ENCODE measurements around the gene TIMELESS.

TIMELESS gene

DNA sequence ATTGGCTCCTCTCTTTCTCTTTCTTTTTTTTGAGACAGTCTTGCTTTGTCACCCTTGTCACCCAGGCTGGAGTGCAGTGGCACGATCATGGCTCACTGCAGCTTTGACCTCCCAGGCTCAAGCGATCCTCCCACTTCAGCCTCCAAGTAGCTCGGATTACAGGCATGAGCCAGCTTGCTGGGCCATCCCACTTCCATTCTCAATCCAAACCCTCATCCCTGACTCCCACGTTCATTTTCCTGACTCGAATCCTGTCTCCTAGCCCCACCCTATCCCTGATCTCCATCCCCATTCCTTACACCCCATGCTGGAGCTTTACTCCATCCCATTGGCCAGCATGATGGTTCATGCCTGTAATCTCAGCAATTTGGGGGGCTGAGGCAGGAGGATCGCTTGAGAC, 26.9 kb upstream of the TIMELESS start (continued):
- TF ChIP-seq, protein P1, sequence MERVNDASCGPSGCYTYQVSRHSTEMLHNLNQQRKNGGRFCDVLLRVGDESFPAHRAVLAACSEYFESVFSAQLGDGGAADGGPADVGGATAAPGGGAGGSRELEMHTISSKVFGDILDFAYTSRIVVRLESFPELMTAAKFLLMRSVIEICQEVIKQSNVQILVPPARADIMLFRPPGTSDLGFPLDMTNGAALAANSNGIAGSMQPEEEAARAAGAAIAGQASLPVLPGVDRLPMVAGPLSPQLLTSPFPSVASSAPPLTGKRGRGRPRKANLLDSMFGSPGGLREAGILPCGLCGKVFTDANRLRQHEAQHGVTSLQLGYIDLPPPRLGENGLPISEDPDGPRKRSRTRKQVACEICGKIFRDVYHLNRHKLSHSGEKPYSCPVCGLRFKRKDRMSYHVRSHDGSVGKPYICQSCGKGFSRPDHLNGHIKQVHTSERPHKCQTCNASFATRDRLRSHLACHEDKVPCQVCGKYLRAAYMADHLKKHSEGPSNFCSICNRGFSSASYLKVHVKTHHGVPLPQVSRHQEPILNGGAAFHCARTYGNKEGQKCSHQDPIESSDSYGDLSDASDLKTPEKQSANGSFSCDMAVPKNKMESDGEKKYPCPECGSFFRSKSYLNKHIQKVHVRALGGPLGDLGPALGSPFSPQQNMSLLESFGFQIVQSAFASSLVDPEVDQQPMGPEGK (tag by site-specific recombination; IDR thresholded peaks at IDR 0.05) = no peak
- TF ChIP-seq YY2 (tag by site-specific recombination; IDR thresholded peaks at IDR 0.05) = no peak
- peak; percentile 69 for TF ChIP-seq ZFHX2 (tag by site-specific recombination; conservative IDR thresholded peaks at IDR 0.05)
- TF ChIP-seq OSR2 (tag by site-specific recombination; IDR thresholded peaks at IDR 0.05) = no peak
- TF ChIP-seq ZNF510 (tag by site-specific recombination; IDR thresholded peaks at IDR 0.05; ENCODE audit: insufficient replicate concordance) = no peak
- no peak for TF ChIP-seq ZNF248 (tag by site-specific recombination; IDR thresholded peaks at IDR 0.05)
- TF ChIP-seq ZNF549 (tag by site-specific recombination; IDR thresholded peaks at IDR 0.05) = no peak
- no peak for TF ChIP-seq ZNF211 (tag by site-specific recombination; IDR thresholded peaks at IDR 0.05; ENCODE audit: low read depth)
- no peak for TF ChIP-seq BCL11B (tag by site-specific recombination; IDR thresholded peaks at IDR 0.05; ENCODE audit: low read depth)
- TF ChIP-seq, protein P2, sequence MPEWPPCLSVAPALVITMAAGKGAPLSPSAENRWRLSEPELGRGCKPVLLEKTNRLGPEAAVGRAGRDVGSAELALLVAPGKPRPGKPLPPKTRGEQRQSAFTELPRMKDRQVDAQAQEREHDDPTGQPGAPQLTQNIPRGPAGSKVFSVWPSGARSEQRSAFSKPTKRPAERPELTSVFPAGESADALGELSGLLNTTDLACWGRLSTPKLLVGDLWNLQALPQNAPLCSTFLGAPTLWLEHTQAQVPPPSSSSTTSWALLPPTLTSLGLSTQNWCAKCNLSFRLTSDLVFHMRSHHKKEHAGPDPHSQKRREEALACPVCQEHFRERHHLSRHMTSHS (tag by site-specific recombination; IDR thresholded peaks at IDR 0.05) = no peak
- no peak for TF ChIP-seq KLF9 (tag by site-specific recombination; IDR thresholded peaks at IDR 0.05; ENCODE audit: low read depth)
- no peak for TF ChIP-seq ZNF48 (tag by site-specific recombination; IDR thresholded peaks at IDR 0.05)
- 0 out of 2 replicates have a peak, but pooled peaks have one; percentile 17 for TF ChIP-seq ZBTB17 (tag by site-specific recombination; IDR thresholded peaks at IDR 0.05)
- TF ChIP-seq SP7 (tag by site-specific recombination; IDR thresholded peaks at IDR 0.05) = no peak

DNA sequence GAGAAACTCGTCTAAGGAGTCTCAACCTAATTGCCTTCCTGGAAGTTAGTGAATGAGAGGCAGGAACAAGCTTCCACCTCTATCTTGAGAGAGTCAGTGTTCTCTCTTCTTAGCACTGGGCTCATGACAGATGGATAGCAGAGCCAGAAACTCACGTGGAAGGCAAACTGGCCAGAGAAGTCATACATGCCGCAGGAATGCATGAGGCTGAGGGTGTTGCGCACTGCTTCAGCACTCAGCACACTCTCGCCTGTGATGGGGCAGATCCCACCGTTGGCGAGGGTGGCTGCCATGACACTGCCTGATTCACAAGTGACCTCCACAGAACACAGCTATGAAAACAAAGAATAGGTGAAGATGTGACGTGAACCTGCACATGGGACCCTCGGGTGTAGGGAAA, 25.2 kb upstream of the TIMELESS start:
- H3K36me3 ChIP-seq (ENCODE audit: control insufficient read depth in 2 of 2, insufficient read depth in 1 of 2, low read length in 2 of 2) = peaks cover 0 to 42% of the 10 kb centered on the region in 2 experiments; a peak in 2 of 3 replicates
- no peak overlapping the region for H3K4me3 ChIP-seq (ENCODE audit: low read depth, low read length)
- TF ChIP-seq ZNF664 (tag by site-specific recombination; IDR thresholded peaks at IDR 0.05) (no peak), MZF1 (tag by site-specific recombination; IDR thresholded peaks at IDR 0.05; ENCODE audit: borderline replicate concordance) (no peak), TRIM28 (IDR thresholded peaks at IDR 0.05; ENCODE audit: borderline replicate concordance, low read length) (no peak), ZNF174 (tag by site-specific recombination; IDR thresholded peaks at IDR 0.05) (no peak), ZNF785 (tag by site-specific recombination; IDR thresholded peaks at IDR 0.05) (no peak), ZNF544 (tag by site-specific recombination; IDR thresholded peaks at IDR 0.05) (no peak), ZSCAN16 (tag by site-specific recombination; IDR thresholded peaks at IDR 0.05) (no peak), ZNF629 (tag by site-specific recombination; IDR thresholded peaks at IDR 0.05) (no peak), GLI4 (tag by site-specific recombination; IDR thresholded peaks at IDR 0.05) (no peak), ZNF561 (tag by site-specific recombination; IDR thresholded peaks at IDR 0.05; ENCODE audit: borderline replicate concordance) (no peak), ZNF16 (tag by site-specific recombination; IDR thresholded peaks at IDR 0.05; ENCODE audit: low read depth) (no peak)
- TF ChIP-seq, protein P3, sequence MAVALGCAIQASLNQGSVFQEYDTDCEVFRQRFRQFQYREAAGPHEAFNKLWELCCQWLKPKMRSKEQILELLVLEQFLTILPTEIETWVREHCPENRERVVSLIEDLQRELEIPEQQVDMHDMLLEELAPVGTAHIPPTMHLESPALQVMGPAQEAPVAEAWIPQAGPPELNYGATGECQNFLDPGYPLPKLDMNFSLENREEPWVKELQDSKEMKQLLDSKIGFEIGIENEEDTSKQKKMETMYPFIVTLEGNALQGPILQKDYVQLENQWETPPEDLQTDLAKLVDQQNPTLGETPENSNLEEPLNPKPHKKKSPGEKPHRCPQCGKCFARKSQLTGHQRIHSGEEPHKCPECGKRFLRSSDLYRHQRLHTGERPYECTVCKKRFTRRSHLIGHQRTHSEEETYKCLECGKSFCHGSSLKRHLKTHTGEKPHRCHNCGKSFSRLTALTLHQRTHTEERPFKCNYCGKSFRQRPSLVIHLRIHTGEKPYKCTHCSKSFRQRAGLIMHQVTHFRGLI (tag by site-specific recombination; IDR thresholded peaks at IDR 0.05) = no peak
- no peaks in the 10 kb centered on the region for H3K4me1 ChIP-seq (ENCODE audit: control insufficient read depth, insufficient read depth, low read length)
- ChIA-PET POLR2A (no interaction called here), CTCF (no interaction called here)
- no peak overlapping the region for H3K27ac ChIP-seq (ENCODE audit: extremely low read depth, low read depth, low read length)
- H3K9me3 ChIP-seq (ENCODE audit: control insufficient read depth, insufficient read depth, low read depth, low read length) = no peaks in the 10 kb centered on the region
